Activated effector memory CD4-positive, alpha-beta T cell treated with Interleukin-2 at 50 U/mL for 16 hours (primary cell): Measurements from ENCODE around the gene SLC22A23.

ENCODE experiments used
- DNase-seq: peaks from one replicate; pipeline ENCODE4 v3.0.0-alpha.2; 2020

Gene SLC22A23

GRCh38 chr6:3329393-3330051 lies 127.3 kb downstream of the SLC22A23 start:
- DNase-seq = no peak

- DNase-seq = no peak
Observed at GRCh38 chr6:3328796-3329195, 128.1 kb downstream of the SLC22A23 start.

GRCh38 chr6:3328145-3328544 lies 128.7 kb downstream of the SLC22A23 start:
- DNase-seq = no peak

- DNase-seq = no peak
Observed at GRCh38 chr6:3327403-3327802, 129.4 kb downstream of the SLC22A23 start.

GRCh38 chr6:3326981-3327380 lies 129.9 kb downstream of the SLC22A23 start:
- DNase-seq = no peak

- DNase-seq = no peak
Observed at GRCh38 chr6:3326184-3326971, 130.5 kb downstream of the SLC22A23 start.

- no peak for DNase-seq
Observed at GRCh38 chr6:3325210-3325609, 131.6 kb downstream of the SLC22A23 start.

- DNase-seq = no peak
Observed at GRCh38 chr6:3324262-3324942, 132.4 kb downstream of the SLC22A23 start.

- no peak for DNase-seq
Observed at GRCh38 chr6:3323696-3324261, 133.1 kb downstream of the SLC22A23 start.

GRCh38 chr6:3323148-3323547 lies 133.7 kb downstream of the SLC22A23 start:
- no peak for DNase-seq

GRCh38 chr6:3322366-3322890 lies 134.4 kb downstream of the SLC22A23 start:
- DNase-seq = no peak

GRCh38 chr6:3321875-3322274 lies 135.0 kb downstream of the SLC22A23 start:
- DNase-seq = no peak

- no peak for DNase-seq
Observed at GRCh38 chr6:3321042-3321441, 135.8 kb downstream of the SLC22A23 start.

- no peak for DNase-seq
Observed at GRCh38 chr6:3320238-3320811, 136.5 kb downstream of the SLC22A23 start.

- DNase-seq = no peak
Observed at GRCh38 chr6:3319610-3320200, 137.1 kb downstream of the SLC22A23 start.

GRCh38 chr6:3318821-3319540 lies 137.9 kb downstream of the SLC22A23 start:
- DNase-seq = no peak

GRCh38 chr6:3318226-3318625 lies 138.6 kb downstream of the SLC22A23 start:
- DNase-seq = peak; percentile 19

GRCh38 chr6:3317741-3318211 lies 139.1 kb downstream of the SLC22A23 start:
- no peak for DNase-seq

GRCh38 chr6:3316818-3317217 lies 140.0 kb downstream of the SLC22A23 start:
- DNase-seq = no peak

GRCh38 chr6:3316331-3316730 lies 140.5 kb downstream of the SLC22A23 start:
- no peak for DNase-seq

GRCh38 chr6:3315841-3316240 lies 141.0 kb downstream of the SLC22A23 start:
- DNase-seq = no peak
